ENCODE results near the gene SUMO3. TPM values are rescaled to one million over a fixed set of nuclear protein-coding genes. Genes with fewer than 3 reads are reported as not detected.
A peak's percentile ranks its signal among the peaks of the same experiment; 100 is the strongest.

Gene SUMO3
- total and polyA plus RNA-seq, 2 of the 8 experiments (the other 6 are each of a cell fraction or from before 2014, with no cell fraction given), result 96.8 to 101 TPM

DNA sequence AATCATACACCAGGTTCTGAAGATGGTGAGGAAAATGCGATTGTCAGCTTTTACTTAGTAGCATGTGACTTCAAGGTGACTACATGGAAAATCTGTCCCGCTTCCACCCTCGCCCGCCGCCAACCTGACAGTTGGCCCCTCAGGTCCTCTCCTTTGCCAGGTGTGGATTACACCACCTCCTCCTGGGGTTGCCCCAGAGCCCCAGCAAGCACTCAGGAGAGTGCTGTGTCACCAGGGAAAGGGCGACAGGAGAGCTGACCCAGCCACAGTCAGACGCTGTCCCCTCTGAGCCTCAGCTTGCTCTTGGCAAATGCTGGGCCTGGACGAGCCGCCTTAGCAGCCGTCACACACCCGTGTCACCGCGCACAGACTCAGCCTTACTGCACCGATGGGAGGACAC, 37.7 kb upstream of the SUMO3 start:
- Histone ChIP-seq H2BK12ac (ENCODE audit: low read depth, low read length) (no peak overlapping the region), H4K5ac (ENCODE audit: insufficient read length, low read depth, low read length) (no peak overlapping the region), H2BK120ac (replicated peaks; ENCODE audit: low read depth, low read length) (no peak overlapping the region), H3K23ac (ENCODE audit: insufficient read length) (no peak overlapping the region), H3K23me2 (ENCODE audit: low read depth, low read length) (no peaks in the 10 kb centered on the region), H3K14ac (ENCODE audit: insufficient read length) (no peak overlapping the region), H2BK5ac (ENCODE audit: low read depth, low read length) (no peak overlapping the region), H3K18ac (ENCODE audit: extremely low read depth, low read length) (no peak overlapping the region), H2AFZ (ENCODE audit: low read length) (no peak overlapping the region), H3K79me2 (ENCODE audit: control insufficient read depth in 1 of 2, insufficient read depth in 2 of 2, low read length in 2 of 2) (peaks cover 0 to 20% of the 10 kb centered on the region in 2 experiments; a peak in 1 of 4 replicates), H3K9ac (replicated peaks in 1 of 4; ENCODE audit: extremely low read depth in 1 of 4, low read depth in 3 of 4, low read length in 3 of 4) (no peak overlapping the region), H3K4me1 (replicated peaks in 1 of 4; ENCODE audit: control insufficient read depth in 3 of 4, insufficient read depth in 4 of 4, low read length in 3 of 4) (no peaks in the 10 kb centered on the region), H2BK20ac (ENCODE audit: low read length) (no peak overlapping the region), H3K4ac (replicated peaks; ENCODE audit: insufficient read length, low read depth, low read length) (no peak overlapping the region), H3K79me1 (ENCODE audit: low read depth, low read length) (peaks cover 6% of the 10 kb centered on the region; the same call in 1 of the 2 replicates), H2AK5ac (ENCODE audit: low read depth, low read length) (no peak overlapping the region), H4K91ac (replicated peaks; ENCODE audit: insufficient read length, low read length) (no peak overlapping the region), H3K36me3 (ENCODE audit: control insufficient read depth in 2 of 4, insufficient read depth in 4 of 4, low read length in 3 of 4) (peaks cover 10 to 54% (median 40%) of the 10 kb centered on the region in 4 experiments; a peak in 7 of 8 replicates), H3K56ac (replicated peaks; ENCODE audit: insufficient read length, low read depth, low read length) (no peak overlapping the region), H3K4me2 (ENCODE audit: insufficient read depth in 1 of 2, low read depth in 2 of 2, low read length in 2 of 2) (no peak overlapping the region), H3K9me3 (ENCODE audit: insufficient read depth in 2 of 2, low read depth in 1 of 2, low read length in 1 of 2) (no peaks in the 10 kb centered on the region), H4K8ac (ENCODE audit: extremely low read depth, insufficient read depth, low read length) (peak overlapping the region; percentile 58; the same call in 1 of the 2 replicates), H2BK15ac (ENCODE audit: low read length) (no peak overlapping the region), H3K4me3 (ENCODE audit: extremely low read depth in 1 of 4, insufficient read depth in 2 of 4, low read depth in 3 of 4, low read length in 4 of 4) (no peak overlapping the region), H3K27ac (ENCODE audit: low read depth, low read length) (no peak overlapping the region), H4K20me1 (replicated peaks in 1 of 2; ENCODE audit: control insufficient read depth in 1 of 2, insufficient read depth in 2 of 2, low read length in 2 of 2) (peaks cover 4 to 27% of the 10 kb centered on the region in 2 experiments), H3K27me3 (replicated peaks in 1 of 4; ENCODE audit: control insufficient read depth in 3 of 4, extremely low read depth in 1 of 4, insufficient read depth in 3 of 4, low read length in 3 of 4) (no peaks in the 10 kb centered on the region)
- no peak for DNase-seq (ENCODE audit: low read depth in 1 of 2, low spot score in 2 of 2)
- CTCF ChIA-PET (ENCODE audit: partially characterized antibody), result interaction anchor here (1.7 kb wide), 1 partner anchor 79 kb away, joined by 3 read pairs; no protein-coding TSS in a partner anchor
- POLR2A ChIA-PET (ENCODE audit: partially characterized antibody), result interaction anchor here (1.4 to 1.5 kb wide), 2 partner anchors 17 to 57 kb away, joined by 3 to 6 read pairs; no protein-coding TSS in a partner anchor
- 94% methylated on average over 14 of the region's 14 CpGs; no CpG with 5 or more reads in 1 of the 2 experiments for WGBS, 2 experiments (ENCODE audit: extremely low coverage in 1 of 2, insufficient coverage in 1 of 2, insufficient read length in 1 of 2, insufficient replicate concordance in 2 of 2, low coverage in 1 of 2, low lambda C conversion rate in 2 of 2, missing lambda C conversion rate in 1 of 2)
- no peak for FAIRE-seq
- TF ChIP-seq BRCA1 (IDR thresholded peaks at IDR 0.05; ENCODE audit: low read depth, low read length), result no peak
- TF ChIP-seq TCF12 (IDR thresholded peaks at IDR 0.05; ENCODE audit: low read depth, low read length), result no peak
- TF ChIP-seq SIN3A (conservative IDR thresholded peaks at IDR 0.05 in 1 of 2, IDR thresholded peaks at IDR 0.05 in 1 of 2; ENCODE audit: low read depth in 1 of 2, low read length in 2 of 2), result no peak
- TF ChIP-seq MAFK (IDR thresholded peaks at IDR 0.05; ENCODE audit: low read depth, low read length), result no peak
- no peak for TF ChIP-seq ASH2L (IDR thresholded peaks at IDR 0.05; ENCODE audit: low read length)
- TF ChIP-seq CTCF (IDR thresholded peaks at IDR 0.05; ENCODE audit: control extremely low read depth in 1 of 3, insufficient read depth in 1 of 3, low read depth in 1 of 3, low read length in 3 of 3), result no peak
- no peak for TF ChIP-seq TAF1 (IDR thresholded peaks at IDR 0.05; ENCODE audit: low read depth, low read length)
- TF ChIP-seq KDM1A (IDR thresholded peaks at IDR 0.05; ENCODE audit: borderline replicate concordance, low read length), result no peak
- no peak for TF ChIP-seq HDAC2 (IDR thresholded peaks at IDR 0.05; ENCODE audit: borderline replicate concordance in 1 of 2, low read depth in 2 of 2, low read length in 2 of 2)
- no peak for TF ChIP-seq POU5F1 (IDR thresholded peaks at IDR 0.05; ENCODE audit: low read depth, low read length)
